HepG2 (cell line): Measurements from ENCODE around the gene RLN3. TPM values are rescaled to one million over a fixed set of nuclear protein-coding genes. Genes with fewer than 3 reads are reported as not detected.

Experiments
- ATAC-seq: fragments of 200-7000 bp; cut with Tn5 transposase; 3 replicates; pipeline ENCODE4 v1.9.1; 2020; ENCODE audit warnings: mild to moderate bottlenecking, moderate library complexity
- BruUV-seq: library from RNA; stranded (reverse); fragments of 400-500 nt; replicated peaks from 2 replicates; lab custom pipeline; 2021; lab: Mats Ljungman, UMichigan
- CTCF ChIA-PET: fragments of 300-600 bp; formaldehyde crosslinking; extraction: SDS; loops from one replicate; lab custom pipeline; 2021; ENCODE audit warnings: low total read pairs, inconsistent platforms, low intra/inter-chr PET ratio; lab: Yijun Ruan, JAX
- POLR2A ChIA-PET: fragments of 350-600 bp; sonication (Branson Sonifier 250); formaldehyde crosslinking; loops from one replicate; lab custom pipeline; 2020; ENCODE audit warnings: antibody characterized with exemption, inconsistent platforms; lab: Yijun Ruan, JAX
- DNase-seq: peaks from one replicate; pipeline ENCODE4 v3.0.0-alpha.2; 2015; ENCODE audit warnings: low spot score
- FAIRE-seq: peaks from 3 replicates; lab custom pipeline; 2011; peaks lifted over from hg19 to GRCh38; lab: Jason Lieb, UNC
- H2AFZ ChIP-seq: one replicate; pipeline ENCODE4 v1.6.1; 2011; ENCODE audit warnings: low read length, inconsistent platforms
- H3K27ac ChIP-seq: fragments of 300-600 bp; 3 replicates; pipeline ENCODE4 v1.8.0; 2011; ENCODE audit warnings: mixed run types, mild to moderate bottlenecking, mixed read lengths, low read length, inconsistent platforms; ENCODE audit not compliant: insufficient read depth; ENCODE audit errors: extremely low read length
- H3K27me3 ChIP-seq, 2 experiments: fragments of 200-600 bp in 1 of 2; 2 replicates in 1 of 2; 3 replicates in 1 of 2; pipeline versions ENCODE4 v1.6.0 to v1.8.0; 2011; ENCODE audit warnings: low read length in 2 of 2, mild to moderate bottlenecking in 2 of 2, moderate library complexity in 2 of 2, inconsistent platforms in 1 of 2; ENCODE audit not compliant: insufficient read depth in 2 of 2, control insufficient read depth in 1 of 2
- H3K36me3 ChIP-seq, 2 experiments: fragments of 200-600 bp in 1 of 2; replicated peaks in 1 of 2; 2 replicates in 1 of 2; 3 replicates in 1 of 2; pipeline versions ENCODE4 v1.5.1 to v1.8.0; 2011; ENCODE audit warnings: low read length in 2 of 2, inconsistent platforms in 1 of 2; ENCODE audit not compliant: insufficient read depth in 2 of 2, control insufficient read depth in 1 of 2
- H3K4me1 ChIP-seq: 2 replicates; pipeline ENCODE4 v1.5.1; 2012; ENCODE audit warnings: low read length, inconsistent platforms; ENCODE audit not compliant: insufficient read depth
- H3K4me2 ChIP-seq: 2 replicates; pipeline ENCODE4 v1.6.0; 2011; ENCODE audit warnings: low read depth, low read length, inconsistent platforms
- H3K4me3 ChIP-seq, 3 experiments: fragments of 200-600 bp in 1 of 3; sonication (generic), shearing (Covaris generic) in 1 of 3; replicated peaks in 1 of 3; 2 replicates each; pipeline ENCODE4 v1.5.1; 2011 to 2016; ENCODE audit warnings: low read length in 3 of 3, inconsistent platforms in 2 of 3, low read depth in 2 of 3, mild to moderate bottlenecking in 2 of 3, control low read depth in 1 of 3, mixed read lengths in 1 of 3; ENCODE audit not compliant: insufficient read depth in 1 of 3
- H3K79me2 ChIP-seq: one replicate; pipeline ENCODE4 v1.6.1; 2011; ENCODE audit warnings: low read length, inconsistent platforms; ENCODE audit not compliant: insufficient read depth
- H3K9ac ChIP-seq: 2 replicates; pipeline ENCODE4 v1.6.0; 2011; ENCODE audit warnings: mild to moderate bottlenecking, low read depth, low read length, inconsistent platforms; ENCODE audit not compliant: insufficient read depth
- H3K9me3 ChIP-seq: 2 replicates; pipeline ENCODE4 v1.5.1; 2012; ENCODE audit warnings: mild to moderate bottlenecking, low read length
- H4K20me1 ChIP-seq: 2 replicates; pipeline ENCODE4 v1.6.0; 2011; ENCODE audit warnings: inconsistent platforms, mild to moderate bottlenecking, low read length, moderate library complexity; ENCODE audit not compliant: insufficient read depth
- IRX3 ChIP-seq: sonication (generic); formaldehyde crosslinking; IDR thresholded peaks from 2 replicates; pipeline ENCODE4 v1.8.1; 2023; ENCODE audit warnings: mild to moderate bottlenecking, low read depth, missing genetic modification reagents, borderline replicate concordance
- NFKBIZ ChIP-seq: IDR thresholded peaks from 2 replicates; pipeline ENCODE4 v1.6.1; 2018; ENCODE audit warnings: missing genetic modification reagents, missing compliant biosample characterization
- NKX3-1 ChIP-seq: sonication (generic); formaldehyde crosslinking; IDR thresholded peaks from 2 replicates; pipeline ENCODE4 v1.5.0; 2020; ENCODE audit warnings: missing genetic modification reagents
- WGBS: methylation state at CpG from one replicate; pipeline ENCODE4 v1.1.6; 2017; ENCODE audit warnings: low lambda C conversion rate; 5-methylcytosine and 5-hydroxymethylcytosine counted together
- in situ Hi-C: cut with HindIII; loops from 2 replicates; pipeline ENCODE4 v1.10.0; 2017; ENCODE audit warnings: low pct_unique_long_range_greater_than_20kb; ENCODE audit not compliant: extremely low pct_ligation_motif_present
- intact Hi-C: fragments of 100-400 bp; cut with micrococcal nuclease; formaldehyde crosslinking; loops from one replicate; pipeline ENCODE4 v1.10.0; 2022; ENCODE audit not compliant: unreplicated experiment
- polyA plus RNA-seq, 8 experiments: library from polyadenylated mRNA; depleted of rRNA in 3 of 8; stranded (reverse) in 7 of 8; unstranded in 1 of 8; fragments of >200 nt; fragmentation: Illumina TruSeq in 4 of 8; extraction: Trizol in 4 of 8; gene quantifications; 2 replicates each; pipeline versions ENCODE4 v1.2.1 to v1.2.3, GENCODE V29; 2011 to 2016; ENCODE audit warnings: low read depth in 4 of 8, missing spikeins in 1 of 8, mixed read lengths in 1 of 8; ENCODE audit not compliant: insufficient read depth in 1 of 8
- total RNA-seq, 5 experiments: library from RNA; depleted of rRNA; stranded (reverse); fragments of >200 nt; fragmentation: Illumina TruSeq; extraction: Trizol; gene quantifications; 2 replicates each; pipeline ENCODE4 v1.2.3, GENCODE V29; 2016; ENCODE audit warnings: low read depth in 1 of 5
- TF ChIP-seq, protein P1 (sequence below): sonication (generic); formaldehyde crosslinking; IDR thresholded peaks from 2 replicates; pipeline ENCODE4 v1.5.0; 2020; ENCODE audit warnings: mild to moderate bottlenecking, missing genetic modification reagents
- TF ChIP-seq, protein P2 (sequence below): sonication (generic); formaldehyde crosslinking; IDR thresholded peaks from 2 replicates; pipeline ENCODE4 v1.8.0; 2022; ENCODE audit warnings: missing genetic modification reagents, mild to moderate bottlenecking, borderline replicate concordance
- TF ChIP-seq, protein P3 (sequence below): sonication (generic); formaldehyde crosslinking; IDR thresholded peaks from 2 replicates; pipeline ENCODE4 v1.5.1; 2020; ENCODE audit warnings: mild to moderate bottlenecking, missing genetic modification reagents, borderline replicate concordance
- TF ChIP-seq, protein P4 (sequence below): sonication (generic); formaldehyde crosslinking; IDR thresholded peaks from 2 replicates; pipeline ENCODE4 v1.4.0; 2020; ENCODE audit warnings: missing genetic modification reagents
- TF ChIP-seq, protein P5 (sequence below): sonication (generic); formaldehyde crosslinking; IDR thresholded peaks from 2 replicates; pipeline ENCODE4 v1.5.0; 2020; ENCODE audit warnings: missing genetic modification reagents

RLN3 gene
- total and polyA plus RNA-seq, 2 of the 13 experiments (the other 11 are each of a cell fraction or from before 2014, with no cell fraction given), result not detected

DNA sequence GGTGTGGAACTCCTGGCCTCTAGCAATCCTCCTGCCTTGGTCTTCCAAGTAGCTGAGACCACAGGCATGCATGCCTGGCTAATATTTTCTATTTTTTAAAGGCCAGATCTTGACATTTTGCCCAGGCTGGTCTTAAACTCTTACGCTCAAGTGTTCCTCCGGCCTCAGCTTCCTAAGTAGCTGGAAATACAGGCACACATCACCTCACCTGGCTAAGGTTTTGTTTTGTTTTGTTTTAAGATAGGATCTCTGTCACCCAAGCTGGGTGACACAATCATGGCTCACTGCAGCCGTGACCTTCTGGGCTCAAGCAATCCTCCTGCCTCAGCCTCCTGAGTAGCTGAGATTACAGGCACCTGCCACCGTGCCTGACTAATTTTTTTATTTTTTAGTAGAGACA is 5.5 kb upstream of the RLN3 start:
- in situ Hi-C loops, result no loop called here
- no peaks in the 10 kb centered on the region for H3K36me3 ChIP-seq
- no peaks in the 10 kb centered on the region for H4K20me1 ChIP-seq
- ChIA-PET CTCF (no interaction called here), POLR2A (no interaction called here)
- no peak overlapping the region for H3K4me3 ChIP-seq
- TF ChIP-seq, protein P1, sequence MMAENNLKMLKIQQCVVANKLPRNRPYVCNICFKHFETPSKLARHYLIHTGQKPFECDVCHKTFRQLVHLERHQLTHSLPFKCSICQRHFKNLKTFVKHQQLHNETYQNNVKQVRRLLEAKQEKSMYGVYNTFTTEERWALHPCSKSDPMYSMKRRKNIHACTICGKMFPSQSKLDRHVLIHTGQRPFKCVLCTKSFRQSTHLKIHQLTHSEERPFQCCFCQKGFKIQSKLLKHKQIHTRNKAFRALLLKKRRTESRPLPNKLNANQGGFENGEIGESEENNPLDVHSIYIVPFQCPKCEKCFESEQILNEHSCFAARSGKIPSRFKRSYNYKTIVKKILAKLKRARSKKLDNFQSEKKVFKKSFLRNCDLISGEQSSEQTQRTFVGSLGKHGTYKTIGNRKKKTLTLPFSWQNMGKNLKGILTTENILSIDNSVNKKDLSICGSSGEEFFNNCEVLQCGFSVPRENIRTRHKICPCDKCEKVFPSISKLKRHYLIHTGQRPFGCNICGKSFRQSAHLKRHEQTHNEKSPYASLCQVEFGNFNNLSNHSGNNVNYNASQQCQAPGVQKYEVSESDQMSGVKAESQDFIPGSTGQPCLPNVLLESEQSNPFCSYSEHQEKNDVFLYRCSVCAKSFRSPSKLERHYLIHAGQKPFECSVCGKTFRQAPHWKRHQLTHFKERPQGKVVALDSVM, result peak; percentile 73
- TF ChIP-seq, protein P2, sequence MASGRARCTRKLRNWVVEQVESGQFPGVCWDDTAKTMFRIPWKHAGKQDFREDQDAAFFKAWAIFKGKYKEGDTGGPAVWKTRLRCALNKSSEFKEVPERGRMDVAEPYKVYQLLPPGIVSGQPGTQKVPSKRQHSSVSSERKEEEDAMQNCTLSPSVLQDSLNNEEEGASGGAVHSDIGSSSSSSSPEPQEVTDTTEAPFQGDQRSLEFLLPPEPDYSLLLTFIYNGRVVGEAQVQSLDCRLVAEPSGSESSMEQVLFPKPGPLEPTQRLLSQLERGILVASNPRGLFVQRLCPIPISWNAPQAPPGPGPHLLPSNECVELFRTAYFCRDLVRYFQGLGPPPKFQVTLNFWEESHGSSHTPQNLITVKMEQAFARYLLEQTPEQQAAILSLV, result no peak
- TF ChIP-seq, protein P3, sequence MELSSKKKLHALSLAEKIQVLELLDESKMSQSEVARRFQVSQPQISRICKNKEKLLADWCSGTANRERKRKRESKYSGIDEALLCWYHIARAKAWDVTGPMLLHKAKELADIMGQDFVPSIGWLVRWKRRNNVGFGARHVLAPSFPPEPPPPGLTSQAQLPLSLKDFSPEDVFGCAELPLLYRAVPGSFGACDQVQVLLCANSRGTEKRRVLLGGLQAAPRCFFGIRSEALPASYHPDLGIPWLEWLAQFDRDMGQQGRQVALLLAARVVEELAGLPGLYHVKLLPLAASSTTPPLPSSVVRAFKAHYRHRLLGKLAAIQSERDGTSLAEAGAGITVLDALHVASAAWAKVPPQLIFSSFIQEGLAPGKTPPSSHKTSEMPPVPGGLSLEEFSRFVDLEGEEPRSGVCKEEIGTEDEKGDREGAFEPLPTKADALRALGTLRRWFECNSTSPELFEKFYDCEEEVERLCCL, result no peak
- no peak for TF ChIP-seq NFKBIZ
- TF ChIP-seq IRX3 (CRISPR knock-in tag), result no peak
- no peak for TF ChIP-seq NKX3-1
- TF ChIP-seq, protein P4, sequence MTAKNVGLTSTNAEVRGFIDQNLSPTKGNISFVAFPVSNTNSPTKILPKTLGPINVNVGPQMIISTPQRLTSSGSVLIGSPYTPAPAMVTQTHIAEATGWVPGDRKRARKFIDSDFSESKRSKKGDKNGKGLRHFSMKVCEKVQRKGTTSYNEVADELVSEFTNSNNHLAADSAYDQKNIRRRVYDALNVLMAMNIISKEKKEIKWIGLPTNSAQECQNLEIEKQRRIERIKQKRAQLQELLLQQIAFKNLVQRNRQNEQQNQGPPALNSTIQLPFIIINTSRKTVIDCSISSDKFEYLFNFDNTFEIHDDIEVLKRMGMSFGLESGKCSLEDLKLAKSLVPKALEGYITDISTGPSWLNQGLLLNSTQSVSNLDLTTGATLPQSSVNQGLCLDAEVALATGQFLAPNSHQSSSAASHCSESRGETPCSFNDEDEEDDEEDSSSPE (CRISPR knock-in tag), result no peak
- TF ChIP-seq, protein P5, sequence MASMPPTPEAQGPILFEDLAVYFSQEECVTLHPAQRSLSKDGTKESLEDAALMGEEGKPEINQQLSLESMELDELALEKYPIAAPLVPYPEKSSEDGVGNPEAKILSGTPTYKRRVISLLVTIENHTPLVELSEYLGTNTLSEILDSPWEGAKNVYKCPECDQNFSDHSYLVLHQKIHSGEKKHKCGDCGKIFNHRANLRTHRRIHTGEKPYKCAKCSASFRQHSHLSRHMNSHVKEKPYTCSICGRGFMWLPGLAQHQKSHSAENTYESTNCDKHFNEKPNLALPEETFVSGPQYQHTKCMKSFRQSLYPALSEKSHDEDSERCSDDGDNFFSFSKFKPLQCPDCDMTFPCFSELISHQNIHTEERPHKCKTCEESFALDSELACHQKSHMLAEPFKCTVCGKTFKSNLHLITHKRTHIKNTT, result no peak
- H3K4me1 ChIP-seq, result peaks cover 46% of the 10 kb centered on the region
- H3K27me3 ChIP-seq, result no peaks in the 10 kb centered on the region; a peak in 2 of 5 replicates
- intact Hi-C loops, result loop anchor here (2.0 kb wide), 1 partner anchor 116 kb away; the partner anchor contains the start of genes BRME1 and CC2D1A
- no peak for DNase-seq
- H3K9ac ChIP-seq, result no peak overlapping the region
- FAIRE-seq, result no peak
- peak overlapping the region; percentile 58 for H2AFZ ChIP-seq
- no TSS peak for BruUV-seq
- no peak overlapping the region for H3K27ac ChIP-seq
- no peak for ATAC-seq
- 0 out of 2 replicates have a peak overlapping the region, but pooled peaks have one; percentile 4 for H3K4me2 ChIP-seq
- WGBS, result 30% methylated on average over 4 of the region's 4 CpGs
- no peaks in the 10 kb centered on the region for H3K9me3 ChIP-seq
- no peaks in the 10 kb centered on the region for H3K79me2 ChIP-seq
